ENCODE data around the gene PTPRT.
"Not testable (repeated sequence)": the region's sequence is repeated elsewhere in the genome, so short reads cannot be mapped to it uniquely, and the experiment has no call there.

PTPRT gene

GRCh38 chr20:42258564-42259302 is 931.0 kb downstream of the PTPRT start:
- no peak for DNase-seq

- no peak for DNase-seq
Observed at GRCh38 chr20:42255821-42256220, 933.9 kb downstream of the PTPRT start.

- DNase-seq, result no peak
Observed at GRCh38 chr20:42254673-42255072, 935.0 kb downstream of the PTPRT start.

GRCh38 chr20:42252116-42252515 is 937.6 kb downstream of the PTPRT start:
- no peak for DNase-seq

- peak; percentile 19 for DNase-seq
Observed at GRCh38 chr20:42218621-42219374, 970.9 kb downstream of the PTPRT start.

- no peak for DNase-seq
Observed at GRCh38 chr20:42214074-42214473, 975.6 kb downstream of the PTPRT start.

- DNase-seq, result no peak
Observed at GRCh38 chr20:42212391-42212790, 977.3 kb downstream of the PTPRT start.

- not testable (repeated sequence) for DNase-seq
Observed at GRCh38 chr20:42206557-42206956, 983.1 kb downstream of the PTPRT start.

- DNase-seq, result peak; percentile 12
Observed at GRCh38 chr20:42204109-42204660, 985.5 kb downstream of the PTPRT start.

- DNase-seq, result no peak
Observed at GRCh38 chr20:42197599-42197998, 992.1 kb downstream of the PTPRT start.

GRCh38 chr20:42193119-42193518 is 996.6 kb downstream of the PTPRT start:
- no peak for DNase-seq

- DNase-seq, result no peak
Observed at GRCh38 chr20:42192321-42192720, 997.4 kb downstream of the PTPRT start.

GRCh38 chr20:42191140-42191860 is 998.4 kb downstream of the PTPRT start:
- DNase-seq, result no peak

- DNase-seq, result no peak
Observed at GRCh38 chr20:42190084-42190483, 999.6 kb downstream of the PTPRT start.

GRCh38 chr20:42186337-42186736 is 1003.4 kb downstream of the PTPRT start:
- no peak for DNase-seq

GRCh38 chr20:42183147-42183546 is 1006.6 kb downstream of the PTPRT start:
- DNase-seq, result no peak

- no peak for DNase-seq
Observed at GRCh38 chr20:42181064-42181463, 1008.6 kb downstream of the PTPRT start.

GRCh38 chr20:42179768-42180167 is 1009.9 kb downstream of the PTPRT start:
- no peak for DNase-seq

GRCh38 chr20:42173440-42173839 is 1016.3 kb downstream of the PTPRT start:
- no peak for DNase-seq

- no peak for DNase-seq
Observed at GRCh38 chr20:42164121-42164890, 1025.4 kb downstream of the PTPRT start.

GRCh38 chr20:42161228-42161829 is 1028.4 kb downstream of the PTPRT start:
- DNase-seq, result no peak

GRCh38 chr20:42159808-42160207 is 1029.9 kb downstream of the PTPRT start:
- no peak for DNase-seq
